Esophagus muscularis mucosa (tissue), 3 donors: ENCODE measurements around the gene TAF11L3.
"Not testable (repeated sequence)": the region's sequence is repeated elsewhere in the genome, so short reads cannot be mapped to it uniquely, and the experiment has no call there.

Source experiments
- POLR2A ChIP-seq: fragments of 450-650 bp; IDR thresholded peaks from one replicate; pipeline ENCODE4 v1.6.1; 2017; ENCODE audit warnings: antibody characterized with exemption, moderate library complexity, mild to moderate bottlenecking, low read depth
- TF ChIP-seq, protein P1 (sequence below), 3 experiments: fragments of 200-600 bp in 2 of 3; fragments of 450-650 bp in 1 of 3; sonication (generic) in 2 of 3; IDR thresholded peaks; one replicate each; pipeline ENCODE4 v1.5.1; 2017 to 2019; ENCODE audit warnings: antibody characterized with exemption in 3 of 3, mild to moderate bottlenecking in 2 of 3, moderate library complexity in 1 of 3

DNA sequence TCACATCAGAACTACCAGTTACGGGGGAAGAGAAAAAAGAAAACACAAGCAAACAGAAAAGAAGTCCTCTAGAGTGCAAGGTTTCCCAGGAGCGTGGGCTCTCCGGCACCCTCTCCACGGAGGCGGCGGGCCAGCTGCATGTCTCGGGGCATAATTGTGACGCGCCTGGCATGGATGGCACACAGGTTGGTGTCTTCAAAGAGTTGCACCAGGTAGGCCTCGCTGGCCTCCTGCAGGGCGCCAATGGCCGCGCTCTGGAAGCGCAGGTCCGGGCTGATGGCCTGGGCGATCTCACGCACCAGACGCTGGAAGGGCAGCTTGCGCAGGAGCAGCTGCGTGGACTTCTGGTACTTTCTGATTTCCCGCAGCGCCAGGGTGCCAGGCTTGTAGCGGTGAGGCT is 26.9 kb upstream of the TAF11L3 start:
- TF ChIP-seq, protein P1, sequence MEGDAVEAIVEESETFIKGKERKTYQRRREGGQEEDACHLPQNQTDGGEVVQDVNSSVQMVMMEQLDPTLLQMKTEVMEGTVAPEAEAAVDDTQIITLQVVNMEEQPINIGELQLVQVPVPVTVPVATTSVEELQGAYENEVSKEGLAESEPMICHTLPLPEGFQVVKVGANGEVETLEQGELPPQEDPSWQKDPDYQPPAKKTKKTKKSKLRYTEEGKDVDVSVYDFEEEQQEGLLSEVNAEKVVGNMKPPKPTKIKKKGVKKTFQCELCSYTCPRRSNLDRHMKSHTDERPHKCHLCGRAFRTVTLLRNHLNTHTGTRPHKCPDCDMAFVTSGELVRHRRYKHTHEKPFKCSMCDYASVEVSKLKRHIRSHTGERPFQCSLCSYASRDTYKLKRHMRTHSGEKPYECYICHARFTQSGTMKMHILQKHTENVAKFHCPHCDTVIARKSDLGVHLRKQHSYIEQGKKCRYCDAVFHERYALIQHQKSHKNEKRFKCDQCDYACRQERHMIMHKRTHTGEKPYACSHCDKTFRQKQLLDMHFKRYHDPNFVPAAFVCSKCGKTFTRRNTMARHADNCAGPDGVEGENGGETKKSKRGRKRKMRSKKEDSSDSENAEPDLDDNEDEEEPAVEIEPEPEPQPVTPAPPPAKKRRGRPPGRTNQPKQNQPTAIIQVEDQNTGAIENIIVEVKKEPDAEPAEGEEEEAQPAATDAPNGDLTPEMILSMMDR (IDR thresholded peaks at IDR 0.05) = not testable (repeated sequence)
- not testable (repeated sequence) for TF ChIP-seq POLR2A
